Hepatocyte (in vitro differentiated cells): ENCODE results near the gene TNNI3.

Source experiments
- EZH2phosphoT487 ChIP-seq: fragments of 200-600 bp; sonication (generic); IDR thresholded peaks from one replicate; pipeline ENCODE4 v1.6.1; 2018; ENCODE audit warnings: antibody characterized with exemption, mild to moderate bottlenecking, low read depth, moderate library complexity; ENCODE audit not compliant: unreplicated experiment, severe bottlenecking
- TF ChIP-seq, protein P1 (sequence below): fragments of 200-600 bp; sonication (generic); IDR thresholded peaks from 2 replicates; pipeline ENCODE4 v1.5.1; 2016; ENCODE audit warnings: antibody characterized with exemption, mild to moderate bottlenecking; ENCODE audit not compliant: poor library complexity

DNA sequence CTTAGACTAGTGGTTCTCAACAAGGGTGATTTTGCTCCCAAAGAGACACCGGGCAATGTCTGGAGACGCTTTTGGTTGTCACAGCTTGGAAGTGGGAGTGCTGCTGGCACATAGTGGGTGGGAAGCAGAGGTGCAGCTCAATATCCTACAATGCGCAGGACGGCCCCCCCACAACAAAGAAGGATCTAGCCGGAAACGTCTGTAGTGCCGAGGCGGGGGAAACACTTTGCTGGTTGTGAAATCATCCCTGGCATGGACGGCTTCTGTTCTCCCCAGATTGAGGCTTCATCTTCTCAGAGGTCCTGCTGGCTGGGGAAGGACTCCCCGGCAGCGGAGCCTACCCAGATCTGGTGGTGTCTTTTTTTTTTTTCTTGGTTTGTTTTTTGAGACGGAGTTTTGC is 35.9 kb upstream of the TNNI3 start:
- TF ChIP-seq, protein P1, sequence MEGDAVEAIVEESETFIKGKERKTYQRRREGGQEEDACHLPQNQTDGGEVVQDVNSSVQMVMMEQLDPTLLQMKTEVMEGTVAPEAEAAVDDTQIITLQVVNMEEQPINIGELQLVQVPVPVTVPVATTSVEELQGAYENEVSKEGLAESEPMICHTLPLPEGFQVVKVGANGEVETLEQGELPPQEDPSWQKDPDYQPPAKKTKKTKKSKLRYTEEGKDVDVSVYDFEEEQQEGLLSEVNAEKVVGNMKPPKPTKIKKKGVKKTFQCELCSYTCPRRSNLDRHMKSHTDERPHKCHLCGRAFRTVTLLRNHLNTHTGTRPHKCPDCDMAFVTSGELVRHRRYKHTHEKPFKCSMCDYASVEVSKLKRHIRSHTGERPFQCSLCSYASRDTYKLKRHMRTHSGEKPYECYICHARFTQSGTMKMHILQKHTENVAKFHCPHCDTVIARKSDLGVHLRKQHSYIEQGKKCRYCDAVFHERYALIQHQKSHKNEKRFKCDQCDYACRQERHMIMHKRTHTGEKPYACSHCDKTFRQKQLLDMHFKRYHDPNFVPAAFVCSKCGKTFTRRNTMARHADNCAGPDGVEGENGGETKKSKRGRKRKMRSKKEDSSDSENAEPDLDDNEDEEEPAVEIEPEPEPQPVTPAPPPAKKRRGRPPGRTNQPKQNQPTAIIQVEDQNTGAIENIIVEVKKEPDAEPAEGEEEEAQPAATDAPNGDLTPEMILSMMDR, result no peak
- no peak for TF ChIP-seq EZH2phosphoT487
